Left hindlimb (tissue), 1 donor: Measurements from ENCODE around the gene ORC3.
A peak's percentile ranks its signal among the peaks of the same experiment; 100 is the strongest.
"Not testable (repeated sequence)": the region's sequence is repeated elsewhere in the genome, so short reads cannot be mapped to it uniquely, and the experiment has no call there.

Experiments
- DNase-seq: peaks from one replicate; pipeline ENCODE4 v3.0.0-alpha.2; 2018

ORC3 gene

DNA sequence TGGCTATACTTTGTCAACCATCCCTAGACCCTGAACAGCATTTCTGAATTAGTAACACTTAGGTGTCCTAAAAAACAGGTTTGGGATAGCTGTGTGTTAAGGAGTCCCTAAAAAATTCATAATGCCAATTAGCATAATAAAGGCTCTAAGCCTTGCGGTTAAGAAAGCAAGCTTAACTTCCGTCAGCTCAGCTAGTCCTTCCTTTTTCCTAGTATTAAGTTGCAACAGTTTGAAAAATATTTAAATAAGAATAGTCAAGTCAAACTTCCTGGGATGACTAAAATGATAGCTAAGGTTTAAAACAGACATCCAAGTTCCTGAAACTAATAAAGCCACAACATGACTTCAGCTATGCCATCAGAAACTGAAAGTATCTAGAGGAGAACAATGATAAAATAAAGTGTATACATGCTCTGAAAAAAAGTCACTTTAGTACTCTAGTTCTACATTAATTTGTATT is 108.6 kb downstream of the ORC3 start:
- DNase-seq: no peak

DNA sequence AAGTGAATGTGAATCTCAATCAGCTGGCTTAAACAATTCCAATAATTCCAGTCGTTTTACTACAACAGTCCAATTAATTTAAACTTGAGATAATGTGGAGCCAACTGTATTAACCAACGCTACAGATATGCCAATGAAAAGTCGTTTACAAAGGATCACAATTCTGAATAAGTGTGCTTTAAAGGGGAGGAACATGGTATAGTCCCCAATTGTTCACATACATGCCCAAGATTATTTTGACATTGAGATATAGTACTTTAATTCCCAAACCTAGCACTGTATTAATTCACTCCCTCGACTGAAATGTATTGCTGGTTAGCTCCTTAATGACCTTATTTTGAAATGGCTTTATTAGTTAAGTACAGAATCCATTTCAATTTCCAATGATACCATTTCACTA is 109.6 kb downstream of the ORC3 start:
- no peak for DNase-seq

DNA sequence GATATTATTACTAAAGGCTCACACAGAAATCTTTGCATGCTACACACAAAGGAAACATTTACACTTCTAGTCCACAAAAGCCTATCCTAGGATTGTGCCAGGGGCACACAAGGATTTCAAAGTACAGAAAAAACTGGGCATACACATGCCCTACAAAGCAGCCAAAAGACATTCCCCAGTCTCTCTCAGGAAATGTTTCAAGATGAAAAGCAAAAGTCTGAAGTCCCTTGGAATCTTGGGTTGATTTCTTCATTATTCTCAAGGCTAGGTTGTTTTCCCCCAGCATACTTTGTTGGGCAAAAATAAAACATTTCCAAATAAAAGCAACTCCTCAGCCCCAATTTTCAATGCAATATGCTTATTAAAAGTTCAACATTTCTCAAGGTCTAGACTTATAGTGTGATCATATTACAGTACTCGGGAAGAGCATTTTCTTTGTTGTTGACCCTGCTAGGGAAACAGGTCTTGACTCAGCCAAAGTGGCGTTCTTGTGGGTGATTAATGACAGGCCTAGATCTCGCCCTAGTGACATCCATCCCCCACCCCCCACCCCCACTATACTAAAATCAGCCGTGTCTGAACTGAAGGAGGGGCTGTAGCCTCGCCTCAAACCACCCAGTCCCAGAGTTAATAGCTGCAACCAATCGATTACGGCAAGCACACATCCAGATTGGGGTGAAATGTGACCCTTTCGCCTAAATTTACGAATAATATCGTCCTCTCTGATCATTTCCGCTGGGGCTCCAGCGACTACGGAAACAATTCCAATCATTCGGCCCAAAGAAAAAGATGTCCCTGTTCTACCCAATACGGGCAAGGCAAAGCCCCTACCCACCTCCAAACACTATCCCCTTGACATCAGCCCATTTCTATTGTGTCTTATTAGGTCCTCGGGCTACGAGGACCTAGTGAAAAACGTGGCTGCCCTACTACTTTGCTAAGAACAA is 110.7 kb downstream of the ORC3 start:
- DNase-seq: peak; percentile 70

DNA sequence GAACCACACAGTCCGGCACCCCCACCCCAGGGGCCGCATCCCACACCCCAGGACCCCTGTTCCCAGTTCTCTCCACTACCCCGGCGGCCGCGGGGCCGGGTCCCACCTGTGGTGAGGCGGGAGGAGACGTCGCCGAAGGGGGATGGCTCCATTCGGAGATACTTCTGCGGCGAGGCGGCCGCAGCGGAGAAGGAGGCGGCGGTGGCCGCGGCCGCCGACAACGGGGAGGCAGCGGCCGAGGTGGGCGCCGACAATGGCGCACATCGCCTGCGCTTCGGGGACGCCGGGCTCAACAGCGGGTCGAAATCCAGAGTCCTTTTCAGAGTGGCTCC is 111.4 kb downstream of the ORC3 start:
- no peak for DNase-seq

DNA sequence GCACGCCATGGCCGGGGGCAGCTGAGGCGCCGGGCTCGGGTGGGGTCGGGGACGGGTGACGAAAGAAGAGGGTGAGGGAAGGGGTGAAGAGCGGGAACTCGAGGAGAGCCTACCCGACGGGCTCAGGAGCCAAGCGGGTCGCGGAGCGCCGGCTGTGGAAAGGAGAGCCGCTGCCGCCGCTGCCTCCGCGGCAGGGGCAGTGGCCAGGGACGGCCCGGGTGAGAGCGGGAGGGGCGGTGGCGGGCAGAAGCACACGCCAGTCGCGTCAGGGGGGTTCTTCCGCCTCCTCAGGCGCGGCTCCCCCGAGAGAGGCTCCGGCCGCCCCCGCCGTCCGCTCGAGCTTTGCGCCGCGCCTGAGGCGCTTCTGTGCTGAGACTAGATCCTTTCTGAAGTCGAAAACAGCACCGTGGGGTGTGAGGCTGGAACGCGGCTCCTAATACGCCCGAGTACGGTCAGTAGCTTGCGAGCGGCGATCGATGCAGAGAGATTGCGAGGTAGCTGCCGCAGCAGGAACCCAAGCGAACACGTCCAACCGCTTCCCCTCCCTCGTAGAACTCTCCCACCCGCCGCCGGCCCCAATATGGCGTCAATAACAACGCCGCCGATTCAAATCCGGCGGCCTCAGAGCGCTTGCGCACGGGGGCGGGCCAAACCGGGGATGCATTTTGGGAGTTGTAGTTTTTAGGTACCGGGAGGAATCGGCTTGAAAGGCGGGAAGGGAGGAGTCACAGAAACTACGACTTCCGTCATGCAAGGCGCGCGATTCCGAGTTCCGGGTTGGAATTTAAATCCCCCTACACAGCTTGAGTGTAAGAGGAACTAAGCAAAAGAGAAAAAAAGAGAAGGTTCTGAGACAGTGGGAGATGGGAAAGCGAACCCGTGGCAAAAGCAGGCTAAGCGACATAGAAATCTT is 112.0 kb downstream of the ORC3 start, which contains the start of gene AKIRIN2:
Gene AKIRIN2, minus strand, starts transcription at position 558 of the 913 bp plus-strand sequence. Its CDS starts 549 bp downstream, at position 9.
- DNase-seq: peak; percentile 99

DNA sequence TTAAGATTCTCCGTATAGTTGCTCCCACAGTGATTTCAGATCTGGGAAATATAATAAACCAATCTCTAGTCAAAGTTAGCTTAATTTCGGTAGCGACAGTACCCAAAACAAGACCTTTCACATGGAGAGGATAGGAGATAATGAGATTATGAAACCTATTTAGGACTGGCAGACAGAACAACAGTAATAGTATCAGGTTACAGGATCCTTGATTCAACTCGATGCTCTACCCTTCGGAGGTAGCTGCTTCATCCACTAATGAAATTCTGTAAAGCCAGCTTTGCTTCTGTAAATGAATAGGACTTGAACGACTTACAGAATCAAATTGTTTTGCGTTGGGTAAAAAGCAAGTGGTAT is 112.6 kb downstream of the ORC3 start:
- no peak for DNase-seq

DNA sequence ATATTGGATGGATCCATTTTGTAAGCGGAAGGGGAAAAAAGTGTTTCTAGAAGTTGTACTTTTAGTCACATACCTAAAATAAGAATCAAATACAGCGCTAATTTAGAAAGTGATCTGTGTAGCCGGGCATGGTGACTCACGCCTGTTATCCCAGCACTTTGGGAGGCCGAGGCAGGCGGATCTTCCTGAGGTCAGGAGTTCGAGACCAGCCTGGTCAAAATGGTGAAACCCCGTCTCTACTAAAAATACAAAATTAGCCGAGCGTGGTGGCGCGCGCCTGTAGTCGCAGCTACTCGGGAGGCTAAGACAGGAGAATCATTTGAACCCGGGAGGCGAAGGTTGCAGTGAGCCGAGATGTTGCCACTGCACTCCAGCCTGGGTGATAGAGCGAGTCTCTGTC is 113.1 kb downstream of the ORC3 start:
- not testable (repeated sequence) for DNase-seq

DNA sequence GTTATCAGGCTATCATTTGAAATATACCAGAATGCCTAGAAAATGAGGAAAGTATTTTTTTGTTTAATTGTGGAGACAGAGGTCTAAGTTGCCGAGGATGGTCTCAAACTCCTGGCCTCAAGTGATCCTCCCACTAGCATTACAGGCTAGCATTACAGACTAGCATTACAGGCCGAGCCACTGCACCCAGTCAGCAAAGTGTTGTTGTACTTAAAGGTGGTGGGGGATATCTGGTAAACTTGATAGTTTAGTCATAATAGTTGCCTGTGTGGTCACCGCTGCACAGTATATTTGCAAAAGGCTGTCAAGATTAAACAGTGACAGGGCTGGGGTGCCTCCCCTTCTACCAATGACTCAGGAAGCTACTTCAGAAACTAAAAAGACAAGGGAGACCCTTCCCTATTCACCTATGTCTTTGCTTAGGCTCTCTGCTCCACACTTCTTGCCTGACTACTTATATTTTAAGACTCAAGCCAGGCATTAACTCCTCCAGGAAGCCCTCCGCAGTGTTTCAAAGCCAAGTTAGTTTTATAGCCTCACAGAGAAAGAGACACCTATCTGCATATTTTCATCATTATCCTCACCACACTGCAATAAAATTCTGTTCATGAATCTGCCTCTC is 115.2 kb downstream of the ORC3 start:
- no peak for DNase-seq

DNA sequence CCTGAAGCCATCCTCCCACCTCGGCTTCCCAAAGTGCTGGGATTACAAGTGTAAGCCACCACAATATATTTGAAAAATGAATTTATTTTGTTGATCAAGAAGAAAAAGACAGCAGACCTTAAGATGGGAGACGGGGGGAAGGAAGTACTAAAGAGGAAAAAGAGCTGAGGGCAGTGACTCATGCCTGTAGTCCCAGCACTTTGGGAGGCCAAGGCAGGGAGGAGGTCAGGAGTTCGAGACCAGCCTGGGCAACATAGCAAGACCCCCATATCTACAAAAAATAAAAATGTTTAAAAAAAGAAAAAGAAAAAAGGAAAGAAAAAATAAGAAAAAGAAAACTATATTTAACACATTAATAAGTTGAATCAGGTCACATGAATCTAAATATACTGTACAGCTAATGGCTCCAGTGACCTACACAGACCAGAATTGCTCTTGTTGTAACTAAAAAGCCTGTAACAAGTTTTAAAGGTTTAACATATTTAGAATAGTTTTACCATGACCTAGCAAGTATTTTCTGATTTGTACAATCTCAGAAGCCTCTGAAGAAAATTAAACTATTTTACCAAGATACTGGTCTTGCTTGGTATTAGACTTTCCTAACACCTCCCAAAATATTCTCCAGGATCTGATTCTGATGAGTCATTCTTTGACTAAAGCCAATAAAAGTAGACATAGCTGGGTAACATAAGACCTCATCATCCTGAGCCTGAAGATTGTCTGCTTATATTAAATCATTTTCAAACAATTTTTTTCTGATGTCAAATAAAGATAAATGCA is 116.4 kb downstream of the ORC3 start:
- no peak for DNase-seq

DNA sequence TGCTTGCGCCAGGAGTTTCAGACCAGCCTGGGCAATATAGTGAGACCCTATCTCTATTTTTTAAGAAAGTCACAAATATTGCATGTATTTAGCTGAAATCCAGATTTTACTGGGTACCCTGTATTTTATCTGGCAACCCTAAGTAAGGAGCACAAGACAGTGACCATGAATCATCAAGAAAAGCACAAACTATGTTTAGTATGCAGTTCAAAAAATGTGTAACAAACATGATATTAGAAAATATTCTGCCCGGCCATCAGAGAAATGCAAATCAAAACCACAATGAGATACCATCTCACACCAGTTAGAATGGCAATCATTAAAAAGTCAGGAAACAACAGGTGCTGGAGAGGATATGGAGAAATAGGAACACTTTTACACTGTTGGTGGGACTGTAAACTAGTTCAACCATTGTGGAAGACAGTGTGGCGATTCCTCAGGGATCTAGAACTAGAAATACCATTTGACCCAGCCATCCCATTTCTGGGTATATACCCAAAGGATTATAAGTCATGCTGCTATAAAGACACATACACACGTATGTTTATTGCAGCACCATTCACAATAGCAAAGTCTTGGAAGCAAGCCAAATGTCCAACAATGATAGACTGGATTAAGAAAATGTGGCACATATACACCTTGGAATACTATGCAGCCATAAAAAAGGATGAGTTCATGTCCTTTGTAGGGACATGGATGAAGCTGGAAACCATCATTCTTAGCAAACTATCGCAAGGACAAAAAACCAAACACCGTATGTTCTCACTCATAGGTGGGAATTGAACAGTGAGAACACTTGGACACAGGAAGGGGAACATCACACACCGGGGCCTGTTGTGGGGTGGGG is 118.9 kb downstream of the ORC3 start:
- DNase-seq: not testable (repeated sequence)

DNA sequence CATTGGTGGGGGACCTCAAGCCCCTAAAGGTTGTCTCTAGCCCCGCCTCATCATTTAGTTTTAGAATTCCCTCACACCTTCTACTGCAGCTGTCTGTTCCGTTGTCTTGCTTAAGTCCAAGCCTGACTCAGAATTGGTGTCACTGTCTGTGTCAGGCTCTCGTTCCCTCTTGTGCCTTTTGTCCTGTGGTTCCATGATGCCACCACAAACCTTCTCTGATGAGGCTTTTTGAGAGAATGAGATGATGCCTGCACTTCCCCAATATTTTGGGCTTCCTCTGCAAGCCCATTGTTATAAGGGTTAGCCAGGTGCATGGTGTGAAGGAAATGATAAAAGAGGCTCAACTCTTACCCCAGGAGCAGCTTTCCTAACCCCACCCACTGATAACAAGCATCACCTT is 120.2 kb downstream of the ORC3 start:
- no peak for DNase-seq

DNA sequence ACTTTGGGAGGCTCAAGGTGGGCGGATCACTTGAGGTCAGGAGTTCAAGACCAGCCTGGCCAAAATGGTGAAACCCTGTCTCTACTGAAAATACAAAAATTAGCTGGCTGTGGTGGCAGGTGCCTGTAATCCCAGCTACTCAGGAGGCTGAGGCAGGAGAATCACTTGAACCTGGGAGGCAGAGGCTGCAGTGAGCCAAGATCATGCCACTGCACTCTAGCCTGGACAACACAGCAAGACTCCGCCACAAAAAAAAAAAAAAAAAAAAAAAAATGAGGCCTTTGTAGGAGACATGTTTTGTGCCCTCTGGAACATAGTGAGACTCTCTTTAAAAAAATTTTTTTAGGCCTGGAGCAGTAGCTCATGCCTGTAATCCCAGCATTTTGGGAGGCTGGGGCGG is 122.8 kb downstream of the ORC3 start:
- DNase-seq: not testable (repeated sequence)

DNA sequence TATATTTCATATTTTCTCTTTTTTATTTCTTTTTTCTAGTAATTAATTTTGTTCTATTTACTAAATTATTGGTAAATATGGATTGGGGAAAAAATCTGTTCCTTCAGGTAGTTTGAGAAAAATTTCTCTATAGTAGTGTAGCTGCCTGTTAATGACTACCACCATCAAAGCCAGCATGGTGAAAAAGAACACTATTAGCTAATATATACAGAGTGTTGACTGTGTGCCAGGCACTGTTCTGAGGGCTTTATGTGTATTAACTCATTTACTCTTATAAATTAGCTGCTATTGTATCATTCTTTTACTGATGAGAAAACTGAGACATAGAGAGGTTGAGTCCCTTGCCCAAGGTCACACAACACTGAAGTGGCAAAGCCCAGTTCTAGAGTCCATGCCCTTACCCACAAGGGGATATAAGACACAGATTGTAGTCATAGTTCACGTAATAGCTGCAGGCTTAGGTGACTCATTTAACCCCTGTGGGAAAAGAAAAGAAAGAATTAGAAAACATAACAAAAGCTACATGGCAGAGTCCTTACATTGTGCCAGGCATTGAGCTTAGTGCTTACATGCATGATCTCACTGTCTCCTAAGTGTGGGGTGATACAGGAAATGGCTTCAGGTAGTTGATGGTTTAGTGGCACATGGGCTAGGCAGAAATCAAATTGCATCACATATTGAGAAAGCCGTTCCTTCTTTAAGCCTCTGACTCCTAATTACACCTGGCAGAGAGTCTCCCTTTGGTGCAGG is 124.3 kb downstream of the ORC3 start:
- DNase-seq: no peak
